Testis (tissue), 3 donors: ENCODE measurements around the gene GABRA4. TPM values are rescaled to one million over a fixed set of nuclear protein-coding genes. Genes with fewer than 3 reads are reported as not detected.

ENCODE experiments used
- DNase-seq: peaks from one replicate; pipeline ENCODE4 v3.0.0-alpha.2; 2019
- H3K27ac ChIP-seq, 2 donors: fragments of 200-600 bp; sonication (generic); one replicate each; pipeline ENCODE4 v1.5.1; 2019
- H3K27me3 ChIP-seq: fragments of 200-600 bp; sonication (generic); one replicate; pipeline ENCODE4 v1.5.1; 2019
- H3K36me3 ChIP-seq: fragments of 200-600 bp; sonication (generic); one replicate; pipeline ENCODE4 v1.5.1; 2017; ENCODE audit warnings: low read depth; ENCODE audit errors: missing control alignments
- H3K4me1 ChIP-seq: fragments of 200-600 bp; sonication (generic); one replicate; pipeline ENCODE4 v1.5.1; 2019
- H3K4me3 ChIP-seq, 2 donors: fragments of 200-600 bp; sonication (generic); one replicate each; pipeline ENCODE4 v1.5.1; 2017 to 2019
- H3K9me3 ChIP-seq: fragments of 200-600 bp; sonication (generic); one replicate; pipeline ENCODE4 v1.5.1; 2017
- POLR2A ChIP-seq: fragments of 450-650 bp; IDR thresholded peaks from one replicate; pipeline ENCODE4 v1.6.1; 2017; ENCODE audit warnings: antibody characterized with exemption, mild to moderate bottlenecking, moderate library complexity
- WGBS, 2 donors: methylation state at CpG; one replicate each; pipeline ENCODE4 v1.1.5; 2018; 5-methylcytosine and 5-hydroxymethylcytosine counted together
- intact Hi-C: fragments of 100-400 bp; cut with DNase I; formaldehyde crosslinking; loops from one replicate; pipeline ENCODE4 v1.15.1; 2023; ENCODE audit warnings: low total_unique reads
- polyA plus RNA-seq: library from polyadenylated mRNA; stranded (reverse); fragments of 350-450 nt; fragmentation: Illumina TruSeq; extraction: RNeasy Lipid Tissue Mini Kit (QIAGEN cat#74804); gene quantifications from one replicate; pipeline ENCODE4 v1.2.3, GENCODE V29; 2014; ENCODE audit warnings: low read depth, low replicate concordance; ENCODE audit not compliant: insufficient read depth
- total RNA-seq, 2 donors: library from RNA; depleted of rRNA; stranded (reverse); fragments of >200 nt; gene quantifications; one replicate each; pipeline ENCODE4 v1.2.3, GENCODE V29; 2016
- TF ChIP-seq, protein P1 (sequence below), 3 experiments: fragments of 450-650 bp in 2 of 3; fragments of 200-600 bp in 1 of 3; sonication (generic) in 1 of 3; IDR thresholded peaks; one replicate each; pipeline ENCODE4 v1.5.1; 2016 to 2019; ENCODE audit warnings: antibody characterized with exemption in 3 of 3, mild to moderate bottlenecking in 2 of 3, moderate library complexity in 1 of 3

Gene GABRA4
- total and polyA plus RNA-seq, 3 donors from 2014 or later: 0.25 to 3.5 (median 0.94) TPM

DNA sequence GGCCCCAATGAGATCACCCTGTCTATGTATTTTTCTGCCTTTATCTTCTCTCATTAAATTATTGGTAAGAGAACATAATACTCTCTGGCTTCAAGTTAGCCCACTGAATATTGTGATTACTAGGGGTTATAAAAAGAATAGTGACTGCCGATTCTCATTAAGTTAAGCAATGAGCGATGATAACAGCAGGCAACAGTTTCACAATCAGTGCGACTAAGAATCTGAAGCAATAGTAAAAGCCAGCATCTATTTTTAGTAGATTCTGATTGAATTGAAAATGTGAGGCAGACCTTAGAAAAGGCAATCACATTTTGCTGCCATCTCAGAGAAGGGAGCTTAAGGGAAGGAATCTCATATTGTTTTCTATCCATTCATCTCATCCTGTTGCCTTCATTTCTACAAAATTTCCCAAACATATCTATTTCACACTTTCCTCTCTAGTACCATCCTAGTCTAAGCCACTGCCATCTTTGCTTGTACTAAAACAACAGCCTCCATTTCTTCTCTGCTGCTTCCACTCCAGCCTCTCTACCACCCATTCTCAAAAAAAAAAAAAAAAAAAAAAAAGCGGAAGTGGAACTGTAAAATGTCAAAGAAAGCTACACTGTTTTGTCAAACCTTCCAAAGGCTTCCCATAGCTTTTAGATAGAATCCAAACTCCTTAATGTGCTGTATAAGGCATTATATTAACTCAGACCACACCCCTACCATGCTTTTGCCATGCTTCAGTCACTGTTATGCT lies 17.4 kb downstream of the GABRA4 start:
- TF ChIP-seq POLR2A: no peak
- TF ChIP-seq, protein P1, sequence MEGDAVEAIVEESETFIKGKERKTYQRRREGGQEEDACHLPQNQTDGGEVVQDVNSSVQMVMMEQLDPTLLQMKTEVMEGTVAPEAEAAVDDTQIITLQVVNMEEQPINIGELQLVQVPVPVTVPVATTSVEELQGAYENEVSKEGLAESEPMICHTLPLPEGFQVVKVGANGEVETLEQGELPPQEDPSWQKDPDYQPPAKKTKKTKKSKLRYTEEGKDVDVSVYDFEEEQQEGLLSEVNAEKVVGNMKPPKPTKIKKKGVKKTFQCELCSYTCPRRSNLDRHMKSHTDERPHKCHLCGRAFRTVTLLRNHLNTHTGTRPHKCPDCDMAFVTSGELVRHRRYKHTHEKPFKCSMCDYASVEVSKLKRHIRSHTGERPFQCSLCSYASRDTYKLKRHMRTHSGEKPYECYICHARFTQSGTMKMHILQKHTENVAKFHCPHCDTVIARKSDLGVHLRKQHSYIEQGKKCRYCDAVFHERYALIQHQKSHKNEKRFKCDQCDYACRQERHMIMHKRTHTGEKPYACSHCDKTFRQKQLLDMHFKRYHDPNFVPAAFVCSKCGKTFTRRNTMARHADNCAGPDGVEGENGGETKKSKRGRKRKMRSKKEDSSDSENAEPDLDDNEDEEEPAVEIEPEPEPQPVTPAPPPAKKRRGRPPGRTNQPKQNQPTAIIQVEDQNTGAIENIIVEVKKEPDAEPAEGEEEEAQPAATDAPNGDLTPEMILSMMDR (IDR thresholded peaks at IDR 0.05): no peak
- Histone ChIP-seq H3K27ac (no peak overlapping the region), H3K36me3 (no peaks in the 10 kb centered on the region), H3K4me1 (no peaks in the 10 kb centered on the region), H3K4me3 (no peak overlapping the region), H3K27me3 (no peaks in the 10 kb centered on the region), H3K9me3 (no peaks in the 10 kb centered on the region)
- DNase-seq: no peak
- intact Hi-C loops: no loop called here
- WGBS, 2 donors: 44 to 59% methylated on average over 4 of the region's 4 CpGs

DNA sequence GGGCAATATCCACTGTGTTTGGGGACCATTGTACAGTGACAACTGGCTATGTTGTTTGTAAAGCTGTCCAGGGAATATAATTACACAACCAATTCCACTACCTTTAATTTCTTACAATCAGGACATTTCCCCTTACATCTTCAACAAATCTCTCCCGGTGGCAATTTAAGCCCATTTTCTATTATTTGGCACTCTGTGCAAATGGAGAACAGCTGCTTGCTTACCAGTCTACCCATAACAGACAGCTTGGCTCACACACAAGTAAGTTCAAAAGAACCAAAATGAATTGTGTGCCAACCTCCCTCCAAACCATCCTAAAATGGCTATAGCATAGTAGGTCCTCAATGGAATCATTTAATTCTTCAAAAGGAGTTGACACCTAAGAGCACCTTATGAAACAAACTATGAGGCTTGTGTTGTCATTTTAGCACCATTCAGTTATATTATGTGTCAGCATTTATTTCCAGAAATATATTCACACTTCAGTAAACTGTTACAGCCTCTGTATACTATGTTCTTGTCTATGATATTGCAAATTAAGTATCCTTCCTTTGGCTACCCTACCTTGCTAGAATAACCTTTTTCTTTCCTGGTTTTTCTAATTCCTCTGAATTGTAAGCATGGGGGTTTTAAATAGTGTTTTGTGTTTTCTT lies 18.4 kb downstream of the GABRA4 start:
- DNase-seq: no peak
- intact Hi-C loops: no loop called here
- TF ChIP-seq, protein P1 (IDR thresholded peaks at IDR 0.05): no peak
- no peak for TF ChIP-seq POLR2A
- Histone ChIP-seq H3K9me3 (no peaks in the 10 kb centered on the region), H3K36me3 (no peaks in the 10 kb centered on the region), H3K27me3 (no peaks in the 10 kb centered on the region), H3K4me1 (no peaks in the 10 kb centered on the region), H3K27ac (no peak overlapping the region), H3K4me3 (no peak overlapping the region)
- 70 to 72% methylated on average over 1 of the region's 1 CpG for WGBS, 2 donors

DNA sequence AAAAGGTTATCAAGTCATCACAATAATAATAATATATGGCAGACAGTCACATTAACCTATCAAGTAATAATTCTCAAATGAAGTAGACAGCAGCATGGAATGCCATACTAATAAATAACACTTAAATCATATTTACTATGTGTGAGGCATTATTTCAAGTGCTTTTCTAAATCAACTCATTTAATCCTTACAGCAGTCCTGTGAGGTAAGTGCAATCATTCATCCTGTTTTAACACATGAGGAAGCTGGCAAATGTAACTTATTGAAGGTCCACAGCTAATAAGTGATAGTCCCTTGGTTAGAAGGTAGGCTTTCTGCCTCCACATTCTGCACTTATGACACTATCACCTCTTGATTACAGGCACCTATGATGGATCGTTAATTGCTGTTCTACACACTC lies 24.5 kb downstream of the GABRA4 start:
- TF ChIP-seq POLR2A: no peak
- DNase-seq: no peak
- H3K4me3 ChIP-seq: no peak overlapping the region
- H3K27me3 ChIP-seq: no peaks in the 10 kb centered on the region
- intact Hi-C loops: no loop called here
- no peaks in the 10 kb centered on the region for H3K9me3 ChIP-seq
- H3K4me1 ChIP-seq: no peaks in the 10 kb centered on the region
- 89 to 90% methylated on average over 1 of the region's 1 CpG for WGBS, 2 donors
- no peaks in the 10 kb centered on the region for H3K36me3 ChIP-seq
- no peak overlapping the region for H3K27ac ChIP-seq

DNA sequence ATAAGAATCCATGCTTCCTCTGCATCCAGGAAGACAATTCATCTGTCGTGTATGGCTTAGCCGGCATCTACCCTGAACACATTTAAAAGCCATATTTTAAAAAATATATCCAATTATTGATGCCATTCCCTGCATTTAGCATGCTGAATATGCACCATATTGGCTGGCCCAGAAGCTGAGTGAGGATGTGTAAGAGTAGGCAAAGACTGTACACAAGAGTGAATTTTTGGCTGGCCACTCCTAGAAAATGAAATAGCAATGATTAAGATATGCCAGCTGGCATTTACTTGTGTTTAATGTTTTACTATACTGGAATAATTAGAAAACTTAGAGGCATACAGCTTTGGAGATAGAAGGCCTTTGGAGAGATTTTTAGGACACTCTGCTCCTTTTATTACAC lies 25.8 kb downstream of the GABRA4 start:
- no peaks in the 10 kb centered on the region for H3K36me3 ChIP-seq

DNA sequence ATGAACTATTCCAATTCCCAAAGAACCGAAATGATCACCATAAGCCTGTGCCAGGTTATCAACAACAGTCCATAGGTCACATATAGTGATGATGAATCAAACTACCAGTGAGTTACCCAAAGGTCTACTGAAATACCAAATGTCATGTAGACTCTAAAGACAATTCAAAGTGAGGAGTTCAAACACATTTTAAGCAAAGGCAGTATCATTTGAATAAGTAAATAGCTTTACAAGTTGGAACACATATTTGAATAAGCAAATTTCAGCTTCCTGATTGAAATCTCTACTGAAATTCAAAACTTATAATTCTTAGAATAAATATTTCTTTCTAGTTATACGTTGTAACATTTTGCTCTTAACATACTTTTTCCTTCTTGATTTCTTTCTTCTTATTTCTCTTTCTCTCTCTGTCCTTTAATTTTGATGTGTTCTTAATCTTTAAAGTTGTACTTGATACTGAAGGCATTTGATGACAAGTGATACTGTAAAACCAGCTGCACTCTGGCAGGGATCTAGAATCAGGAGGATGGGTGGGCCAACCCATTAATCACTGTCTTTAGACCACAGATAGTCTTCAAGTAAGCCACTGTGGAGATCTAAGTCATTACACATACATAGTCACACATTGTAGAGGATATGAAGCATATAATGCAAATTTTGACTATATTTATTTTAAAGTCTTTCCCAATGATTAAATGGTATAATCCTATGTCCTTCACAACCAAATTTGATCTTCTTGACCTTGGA lies 34.5 kb downstream of the GABRA4 start:
- no peak overlapping the region for H3K27ac ChIP-seq
- no peaks in the 10 kb centered on the region for H3K27me3 ChIP-seq
- 75 to 82% methylated on average over 2 of the region's 2 CpGs for WGBS, 2 donors
- no peak for TF ChIP-seq POLR2A
- TF ChIP-seq, protein P1 (IDR thresholded peaks at IDR 0.05): no peak
- no peaks in the 10 kb centered on the region for H3K4me1 ChIP-seq
- no peaks in the 10 kb centered on the region for H3K9me3 ChIP-seq
- no peak overlapping the region for H3K4me3 ChIP-seq
- intact Hi-C loops: no loop called here
- DNase-seq: no peak
- H3K36me3 ChIP-seq: no peaks in the 10 kb centered on the region

More for the DNA sequence above, 25.8 kb downstream of the GABRA4 start:
- Histone ChIP-seq H3K4me1 (no peaks in the 10 kb centered on the region), H3K4me3 (no peak overlapping the region), H3K9me3 (no peaks in the 10 kb centered on the region), H3K27ac (no peak overlapping the region), H3K27me3 (no peaks in the 10 kb centered on the region)
- TF ChIP-seq POLR2A: no peak
- TF ChIP-seq, protein P1 (IDR thresholded peaks at IDR 0.05): no peak
- intact Hi-C loops: no loop called here
- WGBS, 2 donors: 75 to 78% methylated on average over 2 of the region's 2 CpGs
- no peak for DNase-seq
